ENCODE data around the gene PGAP3. TPM values are rescaled to one million over a fixed set of nuclear protein-coding genes. Genes with fewer than 3 reads are reported as not detected.

The PGAP3 gene
- polyA plus RNA-seq, 3 donors from 2014 or later: 24.0 to 47.1 (median 37.8) TPM

- Mint-ChIP-seq H3K27ac (no peak overlapping the region), H3K4me3 (no peak overlapping the region), H3K9me3 (no peaks in the 10 kb centered on the region), H3K4me1 (peaks cover 8 to 17% of the 10 kb centered on the region in 2 donors), H3K27me3 (ENCODE audit: low read depth in 3 of 3) (peaks cover 0 to 11% (median 2%) of the 10 kb centered on the region in 3 donors), H3K36me3 (no peaks in the 10 kb centered on the region)
- DNase-seq: no peak
Observed at GRCh38 chr17:39669897-39670735, 17.7 kb downstream of the PGAP3 start.

- peaks cover 0 to 8% (median 7%) of the 10 kb centered on the region in 3 donors for H3K27me3 Mint-ChIP-seq (ENCODE audit: low read depth in 3 of 3)
- H3K27ac Mint-ChIP-seq: peak within 1 kb of the TSS in 2 of 6 donors; percentile 21 to 75
- peaks cover 8 to 16% of the 10 kb centered on the region in 2 donors for H3K4me1 Mint-ChIP-seq
- peak; percentile 61 to 68 (median 67) for DNase-seq
- no peaks in the 10 kb centered on the region for H3K36me3 Mint-ChIP-seq
- H3K4me3 Mint-ChIP-seq: peak within 1 kb of the TSS; percentile 70 to 82 (median 80)
- no peaks in the 10 kb centered on the region for H3K9me3 Mint-ChIP-seq
Observed at GRCh38 chr17:39667945-39668924, 19.6 kb downstream of the PGAP3 start, which contains the start of gene PNMT. Gene PNMT (plus strand): TSS chr17:39668453. CDS start chr17:39668476, 23 bp downstream.

GRCh38 chr17:39667262-39667944 lies 20.5 kb downstream of the PGAP3 start:
- H3K4me1 Mint-ChIP-seq: peaks cover 8 to 15% of the 10 kb centered on the region in 2 donors
- H3K36me3 Mint-ChIP-seq: no peaks in the 10 kb centered on the region
- H3K4me3 Mint-ChIP-seq: peak overlapping the region; percentile 65 to 82 (median 80)
- no peak overlapping the region for H3K27ac Mint-ChIP-seq
- DNase-seq: peak in 1 of 3 donors; percentile 25
- H3K27me3 Mint-ChIP-seq (ENCODE audit: low read depth in 3 of 3): peaks cover 0 to 8% (median 7%) of the 10 kb centered on the region in 3 donors
- H3K9me3 Mint-ChIP-seq: no peaks in the 10 kb centered on the region

- Mint-ChIP-seq H3K9me3 (no peaks in the 10 kb centered on the region), H3K27ac (no peak overlapping the region), H3K4me1 (peaks cover 8 to 11% of the 10 kb centered on the region in 2 donors), H3K4me3 (peak overlapping the region; percentile 38 to 53 (median 48)), H3K36me3 (peaks cover 0 to under 1% (median 0%) of the 10 kb centered on the region in 3 donors), H3K27me3 (ENCODE audit: low read depth in 3 of 3) (peaks cover 0 to 8% (median 7%) of the 10 kb centered on the region in 3 donors)
- no peak for DNase-seq
Observed at GRCh38 chr17:39666601-39667261, 21.1 kb downstream of the PGAP3 start.

GRCh38 chr17:39666231-39666600 lies 21.6 kb downstream of the PGAP3 start:
- DNase-seq: no peak
- peaks cover 0 to 6% (median under 1%) of the 10 kb centered on the region in 3 donors for H3K36me3 Mint-ChIP-seq
- peak overlapping the region in 3 of 5 donors; percentile 11 to 53 (median 35) for H3K4me3 Mint-ChIP-seq
- peaks cover 8 to 11% of the 10 kb centered on the region in 2 donors for H3K4me1 Mint-ChIP-seq
- H3K27ac Mint-ChIP-seq: no peak overlapping the region
- H3K9me3 Mint-ChIP-seq: no peaks in the 10 kb centered on the region
- H3K27me3 Mint-ChIP-seq (ENCODE audit: low read depth in 3 of 3): peaks cover 0 to 8% (median 7%) of the 10 kb centered on the region in 3 donors

- H3K27ac Mint-ChIP-seq: no peak overlapping the region
- peaks cover 0 to 8% (median 3%) of the 10 kb centered on the region in 3 donors for H3K36me3 Mint-ChIP-seq
- H3K4me3 Mint-ChIP-seq: peak overlapping the region in 1 of 5 donors; percentile 35
Observed at GRCh38 chr17:39665642-39666224, 22.1 kb downstream of the PGAP3 start.

GRCh38 chr17:39664581-39665561 lies 23.0 kb downstream of the PGAP3 start, which contains the start of gene TCAP:
Gene TCAP (plus strand): TSS chr17:39665349. CDS start chr17:39665360, 11 bp downstream.
- H3K4me1 Mint-ChIP-seq: peaks cover 8% of the 10 kb centered on the region in 2 donors
- H3K27me3 Mint-ChIP-seq (ENCODE audit: low read depth in 3 of 3): peaks cover 0 to 8% (median 7%) of the 10 kb centered on the region in 3 donors
- peak within 1 kb of the TSS in 2 of 5 donors; percentile 35 to 53 for H3K4me3 Mint-ChIP-seq
- peaks cover 0 to 8% (median 3%) of the 10 kb centered on the region in 3 donors for H3K36me3 Mint-ChIP-seq
- H3K27ac Mint-ChIP-seq: peak within 1 kb of the TSS in 3 of 6 donors; percentile 7 to 36 (median 9)
- no peaks in the 10 kb centered on the region for H3K9me3 Mint-ChIP-seq
- no peak for DNase-seq

More at GRCh38 chr17:39665642-39666224, 22.1 kb downstream of the PGAP3 start:
- Mint-ChIP-seq H3K9me3 (no peaks in the 10 kb centered on the region), H3K4me1 (peaks cover 8 to 11% of the 10 kb centered on the region in 2 donors), H3K27me3 (ENCODE audit: low read depth in 3 of 3) (peaks cover 0 to 8% (median 7%) of the 10 kb centered on the region in 3 donors)
- no peak for DNase-seq

- Mint-ChIP-seq H3K36me3 (peaks cover 0 to 8% (median 3%) of the 10 kb centered on the region in 3 donors), H3K9me3 (no peaks in the 10 kb centered on the region), H3K27me3 (ENCODE audit: low read depth in 3 of 3) (peaks cover 0 to 7% (median 4%) of the 10 kb centered on the region in 3 donors), H3K4me1 (peaks cover 7% of the 10 kb centered on the region in 2 donors), H3K27ac (peak overlapping the region in 2 of 6 donors; percentile 7 to 51), H3K4me3 (no peak overlapping the region)
- no peak for DNase-seq
Observed at GRCh38 chr17:39663688-39664580, 23.9 kb downstream of the PGAP3 start.

- peaks cover 1 to 2% of the 10 kb centered on the region in 2 donors for H3K4me1 Mint-ChIP-seq
- no peak for DNase-seq
- no peaks in the 10 kb centered on the region for H3K9me3 Mint-ChIP-seq
- no peak overlapping the region for H3K4me3 Mint-ChIP-seq
- no peak overlapping the region for H3K27ac Mint-ChIP-seq
- peaks cover 0 to 7% (median 1%) of the 10 kb centered on the region in 3 donors for H3K27me3 Mint-ChIP-seq (ENCODE audit: low read depth in 3 of 3)
- H3K36me3 Mint-ChIP-seq: peaks cover 0 to 8% (median 3%) of the 10 kb centered on the region in 3 donors
Observed at GRCh38 chr17:39663340-39663687, 24.5 kb downstream of the PGAP3 start.

GRCh38 chr17:39662551-39663339 lies 25.1 kb downstream of the PGAP3 start:
- no peak for DNase-seq
- Mint-ChIP-seq H3K9me3 (no peaks in the 10 kb centered on the region), H3K4me3 (no peak overlapping the region), H3K27ac (no peak overlapping the region), H3K27me3 (ENCODE audit: low read depth in 3 of 3) (peaks cover 1 to 7% (median 2%) of the 10 kb centered on the region in 3 donors), H3K4me1 (peaks cover 0 to 2% of the 10 kb centered on the region in 2 donors), H3K36me3 (peaks cover 0 to 8% (median 3%) of the 10 kb centered on the region in 3 donors)
